ENCODE results near the gene ARFGEF2.
"Not testable (repeated sequence)": the region's sequence is repeated elsewhere in the genome, so short reads cannot be mapped to it uniquely, and the experiment has no call there.

ARFGEF2 gene

GRCh38 chr20:48921168-48921882 lies at the start of gene ARFGEF2:
TSS of gene ARFGEF2 (plus strand) at chr20:48921711. CDS start at chr20:48921890, 179 bp downstream.
- DNase-seq = peak; percentile 30 to 71

GRCh38 chr20:48875233-48875913 lies 46.1 kb upstream of the ARFGEF2 start:
- no peak for DNase-seq

- DNase-seq = no peak
These were observed 45.6 kb upstream of the ARFGEF2 start for GRCh38 chr20:48875914-48876240.

GRCh38 chr20:48877304-48877703 lies 44.2 kb upstream of the ARFGEF2 start:
- DNase-seq = no peak

GRCh38 chr20:48878534-48879248 lies 42.8 kb upstream of the ARFGEF2 start:
- DNase-seq = no peak

- no peak for DNase-seq
These were observed 41.8 kb upstream of the ARFGEF2 start for GRCh38 chr20:48879612-48880245.

GRCh38 chr20:48880331-48880730 lies 41.2 kb upstream of the ARFGEF2 start:
- DNase-seq = no peak

GRCh38 chr20:48880981-48881657 lies 40.4 kb upstream of the ARFGEF2 start:
- DNase-seq = no peak

- no peak for DNase-seq
These were observed 36.3 kb upstream of the ARFGEF2 start for GRCh38 chr20:48885237-48885636.

- DNase-seq = no peak
These were observed 35.3 kb upstream of the ARFGEF2 start for GRCh38 chr20:48886194-48886593.

GRCh38 chr20:48886811-48887210 lies 34.7 kb upstream of the ARFGEF2 start:
- no peak for DNase-seq

GRCh38 chr20:48888517-48888916 lies 33.0 kb upstream of the ARFGEF2 start:
- not testable (repeated sequence) for DNase-seq

- DNase-seq = no peak
These were observed 32.2 kb upstream of the ARFGEF2 start for GRCh38 chr20:48889140-48889790.

- no peak for DNase-seq
These were observed 30.1 kb upstream of the ARFGEF2 start for GRCh38 chr20:48891235-48892048.

GRCh38 chr20:48892049-48892470 lies 29.5 kb upstream of the ARFGEF2 start:
- no peak for DNase-seq

GRCh38 chr20:48892891-48893290 lies 28.6 kb upstream of the ARFGEF2 start:
- DNase-seq = no peak

GRCh38 chr20:48893374-48893773 lies 28.1 kb upstream of the ARFGEF2 start:
- DNase-seq = no peak

GRCh38 chr20:48897305-48898010 lies 24.1 kb upstream of the ARFGEF2 start:
- peak; percentile 32 to 79 for DNase-seq

- DNase-seq = no peak
These were observed 23.3 kb upstream of the ARFGEF2 start for GRCh38 chr20:48898210-48898609.

GRCh38 chr20:48898896-48899530 lies 22.5 kb upstream of the ARFGEF2 start:
- DNase-seq = no peak

Measured in SW 1271 (cell line).